ENCODE results near the gene HSP90AA1. TPM values are rescaled to one million over a fixed set of nuclear protein-coding genes. Genes with fewer than 3 reads are reported as not detected.
A peak's percentile ranks its signal among the peaks of the same experiment; 100 is the strongest.
"Not testable (repeated sequence)": the region's sequence is repeated elsewhere in the genome, so short reads cannot be mapped to it uniquely, and the experiment has no call there.

HSP90AA1 gene
- 100 to 1,000 TPM; 208 to 800 (median 247) TPM for total RNA-seq

DNA sequence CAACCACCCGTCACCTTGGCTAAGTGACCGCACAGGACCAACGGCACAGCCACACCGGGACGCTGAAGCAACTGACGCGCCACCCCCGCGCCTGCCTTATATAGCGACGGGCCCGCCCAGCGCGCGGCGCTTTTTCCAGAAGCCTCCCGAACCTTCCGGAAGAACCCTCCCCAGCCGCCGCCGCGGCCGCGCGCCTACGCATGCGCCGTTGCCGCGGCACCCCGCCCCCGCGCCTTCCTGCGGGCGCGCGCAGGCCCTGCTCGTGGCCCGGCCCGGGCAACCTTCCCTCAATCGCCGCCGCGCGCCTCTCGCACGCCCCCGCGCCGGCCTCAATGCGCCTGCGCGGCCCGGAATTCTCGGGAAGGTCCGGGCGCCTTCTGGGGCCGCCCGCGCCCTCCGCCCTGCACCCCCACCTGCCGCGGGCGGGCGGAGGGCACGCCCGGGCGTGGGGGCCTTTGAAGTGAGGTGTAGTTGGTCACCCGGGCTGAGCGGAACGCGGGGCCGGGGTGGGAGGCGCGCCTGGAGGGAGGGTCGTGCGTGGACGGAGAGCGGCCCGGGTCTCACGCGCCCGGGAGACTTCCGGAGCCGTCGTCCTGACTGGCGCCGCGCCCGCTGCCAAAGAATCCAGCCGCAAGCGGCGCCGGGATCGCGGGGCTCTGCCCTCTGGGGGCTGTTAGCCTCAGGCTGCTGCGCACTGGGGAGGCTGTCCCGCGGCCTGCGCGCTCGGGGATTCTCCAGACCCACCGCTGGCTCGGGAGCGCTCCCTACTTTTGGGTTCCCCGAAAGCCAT, at the start of gene HSP90AA1:
TSS of gene HSP90AA1 (minus strand) at position 73 of the 790 bp plus-strand sequence. CDS start 666 bp downstream, outside the sequence.
- intact Hi-C loops (cut with DNase I; ENCODE audit: low total_unique reads): loop anchor here (5.0 kb wide), 2 partner anchors 125 to 325 kb away; partner anchors contain the start of genes DYNC1H1 and PPP2R5C
- H3K27ac ChIP-seq: peak within 1 kb of the TSS; percentile 98 to 100
- H3K27me3 ChIP-seq: no peaks in the 10 kb centered on the region
- DNase-seq: peak; percentile 93 to 95
- H3K4me1 ChIP-seq: peaks cover 17 to 19% of the 10 kb centered on the region in 2 donors
- TF ChIP-seq POLR2A (IDR thresholded peaks at IDR 0.05): peak; percentile 93 to 97
- TF ChIP-seq, protein P1, sequence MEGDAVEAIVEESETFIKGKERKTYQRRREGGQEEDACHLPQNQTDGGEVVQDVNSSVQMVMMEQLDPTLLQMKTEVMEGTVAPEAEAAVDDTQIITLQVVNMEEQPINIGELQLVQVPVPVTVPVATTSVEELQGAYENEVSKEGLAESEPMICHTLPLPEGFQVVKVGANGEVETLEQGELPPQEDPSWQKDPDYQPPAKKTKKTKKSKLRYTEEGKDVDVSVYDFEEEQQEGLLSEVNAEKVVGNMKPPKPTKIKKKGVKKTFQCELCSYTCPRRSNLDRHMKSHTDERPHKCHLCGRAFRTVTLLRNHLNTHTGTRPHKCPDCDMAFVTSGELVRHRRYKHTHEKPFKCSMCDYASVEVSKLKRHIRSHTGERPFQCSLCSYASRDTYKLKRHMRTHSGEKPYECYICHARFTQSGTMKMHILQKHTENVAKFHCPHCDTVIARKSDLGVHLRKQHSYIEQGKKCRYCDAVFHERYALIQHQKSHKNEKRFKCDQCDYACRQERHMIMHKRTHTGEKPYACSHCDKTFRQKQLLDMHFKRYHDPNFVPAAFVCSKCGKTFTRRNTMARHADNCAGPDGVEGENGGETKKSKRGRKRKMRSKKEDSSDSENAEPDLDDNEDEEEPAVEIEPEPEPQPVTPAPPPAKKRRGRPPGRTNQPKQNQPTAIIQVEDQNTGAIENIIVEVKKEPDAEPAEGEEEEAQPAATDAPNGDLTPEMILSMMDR (IDR thresholded peaks at IDR 0.05): peak in 3 of 4 experiments; percentile 19 to 30 (median 22)
- no peaks in the 10 kb centered on the region for H3K36me3 ChIP-seq
- peak within 1 kb of the TSS; percentile 64 to 96 for H3K4me3 ChIP-seq
- H3K9me3 ChIP-seq: no peaks in the 10 kb centered on the region

DNA sequence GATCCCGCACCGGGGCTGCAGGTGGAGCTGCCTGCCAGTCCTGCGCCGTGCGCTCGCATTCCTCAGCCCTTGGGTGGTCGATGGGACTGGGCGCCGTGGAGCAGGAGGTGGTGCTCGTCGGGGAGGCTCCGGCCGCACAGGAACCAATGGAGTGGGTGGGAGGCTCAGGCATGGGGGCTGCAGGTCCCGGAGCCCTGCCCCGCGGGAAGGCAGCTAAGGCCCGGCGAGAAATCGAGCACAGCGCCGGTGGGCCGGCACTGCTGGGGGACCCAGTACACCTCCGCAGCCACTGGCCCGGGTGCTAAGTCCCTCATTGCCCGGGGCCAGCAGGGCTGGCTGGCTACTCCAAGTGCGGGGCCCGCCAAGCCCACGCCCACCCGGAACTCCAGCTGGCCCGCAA, 48.6 kb upstream of the HSP90AA1 start:
- H3K27me3 ChIP-seq; DNase-seq; H3K4me3 ChIP-seq; intact Hi-C loops (cut with DNase I; ENCODE audit: low total_unique reads); H3K36me3 ChIP-seq; H3K4me1 ChIP-seq; H3K9me3 ChIP-seq; H3K27ac ChIP-seq: not testable (repeated sequence)

DNA sequence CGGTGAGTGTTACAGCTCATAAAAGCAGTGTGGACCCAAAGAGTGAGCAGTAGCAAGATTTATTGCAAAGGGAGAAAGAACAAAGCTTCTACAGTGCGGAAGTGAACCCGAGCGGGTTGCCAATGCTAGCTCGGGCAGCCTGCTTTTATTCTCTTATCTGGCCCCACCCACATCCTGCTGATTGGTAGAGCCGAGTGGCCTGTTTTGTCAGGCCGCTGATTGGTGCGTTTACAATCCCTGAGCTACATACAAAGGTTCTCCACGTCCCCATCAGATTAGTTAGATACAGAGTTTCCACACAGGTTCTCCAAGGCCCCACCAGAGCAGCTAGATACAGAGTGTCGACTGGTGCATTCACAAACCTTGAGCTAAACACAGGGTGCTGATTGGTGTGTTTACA, 47.9 kb upstream of the HSP90AA1 start:
- DNase-seq; H3K4me3 ChIP-seq; intact Hi-C loops (cut with DNase I; ENCODE audit: low total_unique reads); H3K9me3 ChIP-seq; H3K4me1 ChIP-seq; H3K36me3 ChIP-seq; H3K27ac ChIP-seq; H3K27me3 ChIP-seq: not testable (repeated sequence)

- H3K27me3 ChIP-seq; H3K4me1 ChIP-seq; H3K9me3 ChIP-seq; DNase-seq; H3K27ac ChIP-seq; H3K4me3 ChIP-seq; intact Hi-C loops (cut with DNase I; ENCODE audit: low total_unique reads); H3K36me3 ChIP-seq: not testable (repeated sequence)
Measured at GRCh38 chr14:102134021-102134420, 47.2 kb upstream of the HSP90AA1 start.

DNA sequence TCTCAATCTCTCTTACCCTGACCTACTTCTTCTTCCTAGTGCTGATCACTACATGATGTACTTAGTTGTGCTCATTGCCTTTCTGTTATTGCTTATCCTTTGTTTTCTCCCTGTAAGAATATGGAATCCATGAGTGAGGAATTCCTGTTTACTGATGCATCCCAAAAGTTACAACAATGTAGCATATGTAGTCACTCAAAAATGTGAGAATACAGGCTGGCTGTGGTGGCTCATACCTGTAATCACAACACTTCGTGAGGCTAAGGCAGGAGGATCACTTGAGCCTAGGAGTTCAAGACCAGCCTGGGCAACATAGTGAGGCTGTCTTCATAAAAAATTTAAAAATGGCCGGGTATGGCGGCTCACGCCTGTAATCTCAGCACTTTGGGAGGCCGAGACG, 44.9 kb upstream of the HSP90AA1 start:
- Histone ChIP-seq H3K9me3 (no peaks in the 10 kb centered on the region), H3K4me3 (no peak overlapping the region), H3K27ac (no peak overlapping the region), H3K4me1 (no peaks in the 10 kb centered on the region), H3K36me3 (no peaks in the 10 kb centered on the region), H3K27me3 (no peaks in the 10 kb centered on the region)
- intact Hi-C loops (cut with DNase I; ENCODE audit: low total_unique reads): no loop called here
- no peak for TF ChIP-seq POLR2A (IDR thresholded peaks at IDR 0.05)
- TF ChIP-seq, protein P1 (IDR thresholded peaks at IDR 0.05): no peak
- no peak for DNase-seq

GRCh38 chr14:102126807-102127455, 40.1 kb upstream of the HSP90AA1 start:
- no peak for DNase-seq
- Histone ChIP-seq H3K4me3 (no peak overlapping the region), H3K4me1 (no peaks in the 10 kb centered on the region), H3K9me3 (no peaks in the 10 kb centered on the region), H3K27ac (no peak overlapping the region), H3K27me3 (no peaks in the 10 kb centered on the region), H3K36me3 (no peaks in the 10 kb centered on the region)
- intact Hi-C loops (cut with DNase I; ENCODE audit: low total_unique reads): no loop called here
- TF ChIP-seq, protein P1 (IDR thresholded peaks at IDR 0.05): no peak
- TF ChIP-seq POLR2A (IDR thresholded peaks at IDR 0.05): no peak

All from uterus (tissue), 4 donors.